Neural cell (in vitro differentiated cells): Measurements from ENCODE around the gene ANKFN1. TPM values are rescaled to one million over a fixed set of nuclear protein-coding genes. Genes with fewer than 3 reads are reported as not detected.

ENCODE experiments used
- H2AFZ ChIP-seq: fragments of 200-600, 300-800 bp; sonication (generic), shearing (Covaris generic); 2 replicates; pipeline ENCODE4 v1.6.0; 2014; ENCODE audit warnings: low read depth, mild to moderate bottlenecking, antibody characterized with exemption, low read length, moderate library complexity
- H3F3A ChIP-seq: fragments of 200-600 bp; shearing (Covaris generic); 2 replicates; pipeline ENCODE4 v1.6.1; 2016; ENCODE audit warnings: mild to moderate bottlenecking, moderate library complexity, mixed read lengths, antibody characterized with exemption, low read length; ENCODE audit not compliant: insufficient read depth, poor library complexity, severe bottlenecking
- H3K27ac ChIP-seq: fragments of 200-600, 300-800 bp; sonication (generic), shearing (Covaris generic); 2 replicates; pipeline ENCODE4 v1.5.1; 2014; ENCODE audit warnings: mild to moderate bottlenecking, low read length, moderate library complexity
- H3K27me3 ChIP-seq: fragments of 300-800, 200-600 bp; sonication (generic), shearing (Covaris generic); 2 replicates; pipeline ENCODE4 v1.6.0; 2014; ENCODE audit warnings: mild to moderate bottlenecking, low read depth, low read length, moderate library complexity; ENCODE audit not compliant: insufficient read depth
- H3K36me3 ChIP-seq: fragments of 300-800, 200-600 bp; sonication (generic), shearing (Covaris generic); 2 replicates; pipeline ENCODE4 v1.5.1; 2014; ENCODE audit warnings: mild to moderate bottlenecking, antibody characterized with exemption, low read length, moderate library complexity; ENCODE audit not compliant: insufficient read depth
- H3K4me2 ChIP-seq: fragments of 300-800, 200-600 bp; sonication (generic), shearing (Covaris generic); 2 replicates; pipeline ENCODE4 v1.6.0; 2014; ENCODE audit warnings: mild to moderate bottlenecking, low read length
- H3K4me3 ChIP-seq: fragments of 300-800, 200-600 bp; sonication (generic), shearing (Covaris generic); 2 replicates; pipeline ENCODE4 v1.5.1; 2014; ENCODE audit warnings: mild to moderate bottlenecking, low read length, moderate library complexity
- H3K79me2 ChIP-seq: fragments of 200-600 bp; shearing (Covaris generic); replicated peaks from 2 replicates; pipeline ENCODE4 v1.6.0; 2014; ENCODE audit warnings: mild to moderate bottlenecking, low read length, moderate library complexity; ENCODE audit not compliant: insufficient read depth
- H3K9ac ChIP-seq: fragments of 300-800, 200-600 bp; sonication (generic), shearing (Covaris generic); 2 replicates; pipeline ENCODE4 v1.6.1; 2016; ENCODE audit warnings: mild to moderate bottlenecking, low read length, mixed read lengths
- H3K9me2 ChIP-seq: fragments of 200-600 bp; shearing (Covaris generic); 2 replicates; pipeline ENCODE4 v1.6.1; 2016; ENCODE audit warnings: mild to moderate bottlenecking, low read length, mixed read lengths; ENCODE audit not compliant: insufficient read depth
- H3K9me3 ChIP-seq: fragments of 200-600, 300-800 bp; sonication (generic), shearing (Covaris generic); 2 replicates; pipeline ENCODE4 v1.6.1; 2016; ENCODE audit warnings: mild to moderate bottlenecking, mixed run types, low read length, moderate library complexity, mixed read lengths
- H4K20me1 ChIP-seq: fragments of 200-600 bp; shearing (Covaris generic); 2 replicates; pipeline ENCODE4 v1.6.1; 2016; ENCODE audit warnings: mild to moderate bottlenecking, mixed run types; ENCODE audit not compliant: insufficient read depth
- CTCF ChIP-seq: fragments of 450-650 bp; IDR thresholded peaks from 2 replicates; pipeline ENCODE4 v1.5.1; 2014; ENCODE audit warnings: antibody characterized with exemption, mild to moderate bottlenecking, moderate library complexity; ENCODE audit not compliant: poor library complexity, severe bottlenecking
- EP300 ChIP-seq: fragments of 450-650 bp; conservative IDR thresholded peaks from 2 replicates; pipeline ENCODE4 v1.6.1; 2014; ENCODE audit warnings: antibody characterized with exemption, mild to moderate bottlenecking, moderate library complexity; ENCODE audit not compliant: poor library complexity, severe bottlenecking
- EZH2 ChIP-seq: fragments of 200-600, 300-800 bp; shearing (Covaris generic), sonication (generic); IDR thresholded peaks from 2 replicates; pipeline ENCODE4 v1.6.1; 2014; ENCODE audit warnings: antibody characterized with exemption, low read length, borderline replicate concordance, mild to moderate bottlenecking; ENCODE audit not compliant: insufficient read depth, poor library complexity, severe bottlenecking
- MXI1 ChIP-seq: fragments of 450-650 bp; conservative IDR thresholded peaks from 2 replicates; pipeline ENCODE4 v1.6.1; 2014; ENCODE audit warnings: antibody characterized with exemption, mild to moderate bottlenecking; ENCODE audit not compliant: poor library complexity, severe bottlenecking
- POLR2AphosphoS5 ChIP-seq: IDR thresholded peaks from 2 replicates; pipeline ENCODE4 v1.6.1; 2012
- RAD21 ChIP-seq: fragments of 450-650 bp; conservative IDR thresholded peaks from 2 replicates; pipeline ENCODE4 v1.6.1; 2014; ENCODE audit warnings: antibody characterized with exemption, mild to moderate bottlenecking, moderate library complexity
- SMC3 ChIP-seq: fragments of 450-650 bp; conservative IDR thresholded peaks from 2 replicates; pipeline ENCODE4 v1.6.1; 2014; ENCODE audit warnings: antibody characterized with exemption, mild to moderate bottlenecking, moderate library complexity; ENCODE audit not compliant: poor library complexity
- TAF1 ChIP-seq: IDR thresholded peaks from 2 replicates; pipeline ENCODE4 v1.6.1; 2012; ENCODE audit warnings: low read depth
- polyA plus RNA-seq: library from polyadenylated mRNA; depleted of rRNA; stranded (reverse); fragments of >200 nt; gene quantifications from 2 replicates; pipeline ENCODE4 v1.2.3, GENCODE V29; 2014
- TF ChIP-seq, protein P1 (sequence below): IDR thresholded peaks from 2 replicates; pipeline ENCODE4 v1.6.1; 2012; ENCODE audit warnings: borderline replicate concordance

ANKFN1 gene
- polyA plus RNA-seq, 1 donor from 2014 or later, result 0.14 TPM

GRCh38 chr17:56440419-56440818 is 287.1 kb downstream of the ANKFN1 start:
- Histone ChIP-seq H3K4me3 (no peak overlapping the region), H3K4me2 (no peak overlapping the region), H2AFZ (no peak overlapping the region), H3K79me2 (no peaks in the 10 kb centered on the region), H3K27ac (no peak overlapping the region), H3F3A (no peaks in the 10 kb centered on the region), H3K9me3 (no peaks in the 10 kb centered on the region), H4K20me1 (no peaks in the 10 kb centered on the region), H3K9ac (no peak overlapping the region), H3K27me3 (no peaks in the 10 kb centered on the region), H3K36me3 (no peaks in the 10 kb centered on the region), H3K9me2 (no peaks in the 10 kb centered on the region)
- TF ChIP-seq, protein P1, sequence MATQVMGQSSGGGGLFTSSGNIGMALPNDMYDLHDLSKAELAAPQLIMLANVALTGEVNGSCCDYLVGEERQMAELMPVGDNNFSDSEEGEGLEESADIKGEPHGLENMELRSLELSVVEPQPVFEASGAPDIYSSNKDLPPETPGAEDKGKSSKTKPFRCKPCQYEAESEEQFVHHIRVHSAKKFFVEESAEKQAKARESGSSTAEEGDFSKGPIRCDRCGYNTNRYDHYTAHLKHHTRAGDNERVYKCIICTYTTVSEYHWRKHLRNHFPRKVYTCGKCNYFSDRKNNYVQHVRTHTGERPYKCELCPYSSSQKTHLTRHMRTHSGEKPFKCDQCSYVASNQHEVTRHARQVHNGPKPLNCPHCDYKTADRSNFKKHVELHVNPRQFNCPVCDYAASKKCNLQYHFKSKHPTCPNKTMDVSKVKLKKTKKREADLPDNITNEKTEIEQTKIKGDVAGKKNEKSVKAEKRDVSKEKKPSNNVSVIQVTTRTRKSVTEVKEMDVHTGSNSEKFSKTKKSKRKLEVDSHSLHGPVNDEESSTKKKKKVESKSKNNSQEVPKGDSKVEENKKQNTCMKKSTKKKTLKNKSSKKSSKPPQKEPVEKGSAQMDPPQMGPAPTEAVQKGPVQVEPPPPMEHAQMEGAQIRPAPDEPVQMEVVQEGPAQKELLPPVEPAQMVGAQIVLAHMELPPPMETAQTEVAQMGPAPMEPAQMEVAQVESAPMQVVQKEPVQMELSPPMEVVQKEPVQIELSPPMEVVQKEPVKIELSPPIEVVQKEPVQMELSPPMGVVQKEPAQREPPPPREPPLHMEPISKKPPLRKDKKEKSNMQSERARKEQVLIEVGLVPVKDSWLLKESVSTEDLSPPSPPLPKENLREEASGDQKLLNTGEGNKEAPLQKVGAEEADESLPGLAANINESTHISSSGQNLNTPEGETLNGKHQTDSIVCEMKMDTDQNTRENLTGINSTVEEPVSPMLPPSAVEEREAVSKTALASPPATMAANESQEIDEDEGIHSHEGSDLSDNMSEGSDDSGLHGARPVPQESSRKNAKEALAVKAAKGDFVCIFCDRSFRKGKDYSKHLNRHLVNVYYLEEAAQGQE, result no peak
- no peak for TF ChIP-seq EZH2
- TF ChIP-seq CTCF, result no peak
- no peak for TF ChIP-seq EP300
- TF ChIP-seq MXI1, result no peak
- TF ChIP-seq TAF1, result no peak
- TF ChIP-seq RAD21, result no peak
- TF ChIP-seq POLR2AphosphoS5, result no peak

DNA sequence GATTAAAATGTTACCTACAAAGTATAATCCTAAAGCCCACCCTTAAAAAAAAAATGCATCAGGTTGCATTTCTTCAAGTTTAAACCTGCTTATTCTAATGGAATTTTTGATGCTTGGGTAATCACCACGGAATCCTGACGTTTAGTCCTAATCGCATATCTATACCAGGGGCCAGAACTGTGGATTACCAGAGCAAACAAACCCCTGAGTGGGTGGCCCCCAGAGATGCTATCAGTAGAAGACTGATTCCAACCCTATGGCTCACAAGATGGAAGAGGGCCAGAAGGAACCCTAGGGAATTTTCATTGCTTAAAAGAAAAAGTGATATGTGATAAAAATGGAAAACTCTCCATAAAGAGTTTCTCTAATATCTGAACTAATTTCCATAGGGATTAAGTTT is 288.0 kb downstream of the ANKFN1 start:
- Histone ChIP-seq H3K27me3 (no peaks in the 10 kb centered on the region), H3K27ac (no peak overlapping the region), H3K4me2 (no peak overlapping the region), H3K36me3 (no peaks in the 10 kb centered on the region), H3K9ac (no peak overlapping the region), H3K4me3 (no peak overlapping the region), H3K79me2 (no peaks in the 10 kb centered on the region), H4K20me1 (no peaks in the 10 kb centered on the region), H3K9me3 (no peaks in the 10 kb centered on the region), H3K9me2 (no peaks in the 10 kb centered on the region), H3F3A (no peaks in the 10 kb centered on the region), H2AFZ (no peak overlapping the region)
- TF ChIP-seq RAD21, result no peak
- TF ChIP-seq EZH2, result no peak
- no peak for TF ChIP-seq SMC3
- TF ChIP-seq MXI1, result no peak
- no peak for TF ChIP-seq CTCF
- no peak for TF ChIP-seq EP300
- no peak for TF ChIP-seq TAF1
- TF ChIP-seq POLR2AphosphoS5, result no peak
- TF ChIP-seq, protein P1, result no peak
